Loucy (cell line): ENCODE measurements around the gene LSR.

Source experiments
- EZH2phosphoT487 ChIP-seq: fragments of 200-600 bp; IDR thresholded peaks from 2 replicates; pipeline ENCODE4 v1.6.1; 2018; ENCODE audit warnings: antibody characterized with exemption, mild to moderate bottlenecking, moderate library complexity, borderline replicate concordance
- TF ChIP-seq, protein P1 (sequence below): fragments of 200-600 bp; sonication (generic); conservative IDR thresholded peaks from 2 replicates; pipeline ENCODE4 v1.5.1; 2014; ENCODE audit warnings: mild to moderate bottlenecking, antibody characterized with exemption, low read length

DNA sequence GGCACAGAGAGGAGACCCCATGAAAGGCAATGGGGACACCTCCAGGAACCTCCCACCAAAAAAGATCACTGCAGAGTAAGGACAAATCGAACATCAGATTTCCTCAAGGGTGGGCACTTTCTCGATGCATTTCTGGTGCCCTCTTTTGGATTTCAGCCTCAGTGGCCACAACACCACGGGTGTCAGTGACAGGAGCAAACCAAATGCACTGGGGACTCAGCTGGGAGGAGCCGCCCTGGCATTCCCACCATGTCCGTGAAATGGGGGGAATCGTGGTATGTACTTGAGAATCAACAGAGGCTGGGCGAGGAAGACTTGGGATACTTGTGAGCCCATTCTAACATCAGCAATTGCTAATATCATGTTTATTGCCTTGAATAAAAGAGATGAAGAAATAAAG, 36.6 kb upstream of the LSR start:
- TF ChIP-seq, protein P1, sequence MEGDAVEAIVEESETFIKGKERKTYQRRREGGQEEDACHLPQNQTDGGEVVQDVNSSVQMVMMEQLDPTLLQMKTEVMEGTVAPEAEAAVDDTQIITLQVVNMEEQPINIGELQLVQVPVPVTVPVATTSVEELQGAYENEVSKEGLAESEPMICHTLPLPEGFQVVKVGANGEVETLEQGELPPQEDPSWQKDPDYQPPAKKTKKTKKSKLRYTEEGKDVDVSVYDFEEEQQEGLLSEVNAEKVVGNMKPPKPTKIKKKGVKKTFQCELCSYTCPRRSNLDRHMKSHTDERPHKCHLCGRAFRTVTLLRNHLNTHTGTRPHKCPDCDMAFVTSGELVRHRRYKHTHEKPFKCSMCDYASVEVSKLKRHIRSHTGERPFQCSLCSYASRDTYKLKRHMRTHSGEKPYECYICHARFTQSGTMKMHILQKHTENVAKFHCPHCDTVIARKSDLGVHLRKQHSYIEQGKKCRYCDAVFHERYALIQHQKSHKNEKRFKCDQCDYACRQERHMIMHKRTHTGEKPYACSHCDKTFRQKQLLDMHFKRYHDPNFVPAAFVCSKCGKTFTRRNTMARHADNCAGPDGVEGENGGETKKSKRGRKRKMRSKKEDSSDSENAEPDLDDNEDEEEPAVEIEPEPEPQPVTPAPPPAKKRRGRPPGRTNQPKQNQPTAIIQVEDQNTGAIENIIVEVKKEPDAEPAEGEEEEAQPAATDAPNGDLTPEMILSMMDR: no peak
- TF ChIP-seq EZH2phosphoT487: no peak
